MM.1S (cell line): ENCODE measurements around the gene TRIM41.
"Not testable (repeated sequence)": the region's sequence is repeated elsewhere in the genome, so short reads cannot be mapped to it uniquely, and the experiment has no call there.

Experiments used
- DNase-seq: peaks from one replicate; pipeline ENCODE4 v3.0.0-alpha.2; 2015
- H2AFZ ChIP-seq: fragments of 300-600 bp; sonication (generic); 2 replicates; pipeline ENCODE4 v1.6.0; 2016; ENCODE audit warnings: antibody characterized with exemption, low read length
- H3F3A ChIP-seq: fragments of 300-600 bp; sonication (generic); 2 replicates; pipeline ENCODE4 v1.6.1; 2016; ENCODE audit warnings: mild to moderate bottlenecking, antibody characterized with exemption, low read length, moderate library complexity, mixed read lengths; ENCODE audit not compliant: insufficient read depth
- H3K27ac ChIP-seq: fragments of 300-600 bp; sonication (generic); 2 replicates; pipeline ENCODE4 v1.5.1; 2016; ENCODE audit warnings: mild to moderate bottlenecking, low read length
- H3K27me3 ChIP-seq: fragments of 300-600 bp; sonication (generic); replicated peaks from 2 replicates; pipeline ENCODE4 v1.6.0; 2016; ENCODE audit warnings: low read length; ENCODE audit not compliant: insufficient read depth
- H3K36me3 ChIP-seq: fragments of 300-600 bp; sonication (generic); replicated peaks from 2 replicates; pipeline ENCODE4 v1.6.1; 2016; ENCODE audit warnings: mild to moderate bottlenecking, low read length, mixed read lengths; ENCODE audit not compliant: insufficient read depth
- H3K4me1 ChIP-seq: fragments of 300-600 bp; sonication (generic); 2 replicates; pipeline ENCODE4 v1.6.1; 2016; ENCODE audit warnings: low read length, mixed read lengths
- H3K4me2 ChIP-seq: fragments of 300-600 bp; sonication (generic); 2 replicates; pipeline ENCODE4 v1.6.0; 2016; ENCODE audit warnings: low read depth, low read length
- H3K4me3 ChIP-seq: fragments of 300-600 bp; sonication (generic); 2 replicates; pipeline ENCODE4 v1.5.1; 2016; ENCODE audit warnings: low read length, mixed read lengths
- H3K79me2 ChIP-seq: fragments of 300-600 bp; sonication (generic); 2 replicates; pipeline ENCODE4 v1.6.1; 2016; ENCODE audit warnings: mixed run types, low read length, mixed read lengths
- H3K9ac ChIP-seq: fragments of 300-600 bp; sonication (generic); 2 replicates; pipeline ENCODE4 v1.6.1; 2016; ENCODE audit warnings: low read length, mixed read lengths
- H3K9me2 ChIP-seq: fragments of 300-600 bp; sonication (generic); replicated peaks from 2 replicates; pipeline ENCODE4 v1.6.1; 2016; ENCODE audit warnings: mild to moderate bottlenecking, low read length, mixed read lengths; ENCODE audit not compliant: insufficient read depth
- H3K9me3 ChIP-seq: fragments of 300-600 bp; sonication (generic); replicated peaks from 2 replicates; pipeline ENCODE4 v1.6.1; 2016; ENCODE audit warnings: mild to moderate bottlenecking, low read length, mixed read lengths; ENCODE audit not compliant: insufficient read depth
- H4K20me1 ChIP-seq: fragments of 300-600 bp; sonication (generic); 2 replicates; pipeline ENCODE4 v1.6.1; 2016; ENCODE audit warnings: mild to moderate bottlenecking, low read length, moderate library complexity, mixed read lengths; ENCODE audit not compliant: insufficient read depth
- EZH2 ChIP-seq: fragments of 300-600 bp; sonication (generic); optimal IDR thresholded peaks from 2 replicates; pipeline ENCODE3; 2017; ENCODE audit warnings: low read depth, mild to moderate bottlenecking, antibody characterized with exemption, low read length, mixed read lengths
- EZH2phosphoT487 ChIP-seq: fragments of 300-600 bp; sonication (generic); IDR thresholded peaks from 2 replicates; pipeline ENCODE4 v1.6.1; 2018; ENCODE audit warnings: antibody characterized with exemption, low read length
- TF ChIP-seq, protein P1 (sequence below): fragments of 300-600 bp; sonication (generic); IDR thresholded peaks from 2 replicates; pipeline ENCODE4 v1.5.1; 2016; ENCODE audit warnings: antibody characterized with exemption, low read length, mixed read lengths

TRIM41 gene

DNA sequence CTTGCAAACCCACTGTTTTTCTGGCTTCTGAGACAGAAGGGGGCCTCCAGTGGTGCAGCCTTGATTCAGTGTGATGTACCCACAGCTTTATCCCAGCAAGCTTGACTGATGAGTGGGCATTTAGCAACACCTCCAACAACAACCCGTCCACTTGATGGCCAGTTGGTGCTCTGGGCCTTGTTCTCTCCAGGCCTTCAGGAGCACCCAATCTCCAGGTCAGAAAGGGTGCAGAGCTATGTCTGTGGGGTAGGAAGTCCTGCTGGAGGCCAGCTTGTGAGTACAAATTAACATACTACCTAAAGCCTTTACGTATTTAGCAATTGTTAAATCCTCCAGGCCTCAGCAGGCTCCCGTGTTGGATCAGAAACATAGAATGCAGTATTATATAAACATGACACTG, 48.0 kb downstream of the TRIM41 start:
- TF ChIP-seq EZH2, result no peak
- TF ChIP-seq, protein P1, sequence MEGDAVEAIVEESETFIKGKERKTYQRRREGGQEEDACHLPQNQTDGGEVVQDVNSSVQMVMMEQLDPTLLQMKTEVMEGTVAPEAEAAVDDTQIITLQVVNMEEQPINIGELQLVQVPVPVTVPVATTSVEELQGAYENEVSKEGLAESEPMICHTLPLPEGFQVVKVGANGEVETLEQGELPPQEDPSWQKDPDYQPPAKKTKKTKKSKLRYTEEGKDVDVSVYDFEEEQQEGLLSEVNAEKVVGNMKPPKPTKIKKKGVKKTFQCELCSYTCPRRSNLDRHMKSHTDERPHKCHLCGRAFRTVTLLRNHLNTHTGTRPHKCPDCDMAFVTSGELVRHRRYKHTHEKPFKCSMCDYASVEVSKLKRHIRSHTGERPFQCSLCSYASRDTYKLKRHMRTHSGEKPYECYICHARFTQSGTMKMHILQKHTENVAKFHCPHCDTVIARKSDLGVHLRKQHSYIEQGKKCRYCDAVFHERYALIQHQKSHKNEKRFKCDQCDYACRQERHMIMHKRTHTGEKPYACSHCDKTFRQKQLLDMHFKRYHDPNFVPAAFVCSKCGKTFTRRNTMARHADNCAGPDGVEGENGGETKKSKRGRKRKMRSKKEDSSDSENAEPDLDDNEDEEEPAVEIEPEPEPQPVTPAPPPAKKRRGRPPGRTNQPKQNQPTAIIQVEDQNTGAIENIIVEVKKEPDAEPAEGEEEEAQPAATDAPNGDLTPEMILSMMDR, result no peak
- no peak for TF ChIP-seq EZH2phosphoT487
- Histone ChIP-seq H3K79me2 (no peaks in the 10 kb centered on the region), H3F3A (no peaks in the 10 kb centered on the region), H3K27ac (no peak overlapping the region), H3K4me3 (no peak overlapping the region), H3K9ac (no peak overlapping the region), H3K4me2 (no peak overlapping the region), H4K20me1 (no peaks in the 10 kb centered on the region), H3K9me2 (no peaks in the 10 kb centered on the region), H3K9me3 (no peaks in the 10 kb centered on the region), H3K27me3 (no peaks in the 10 kb centered on the region), H3K4me1 (no peaks in the 10 kb centered on the region), H2AFZ (no peak overlapping the region), H3K36me3 (no peaks in the 10 kb centered on the region)
- DNase-seq, result no peak

DNA sequence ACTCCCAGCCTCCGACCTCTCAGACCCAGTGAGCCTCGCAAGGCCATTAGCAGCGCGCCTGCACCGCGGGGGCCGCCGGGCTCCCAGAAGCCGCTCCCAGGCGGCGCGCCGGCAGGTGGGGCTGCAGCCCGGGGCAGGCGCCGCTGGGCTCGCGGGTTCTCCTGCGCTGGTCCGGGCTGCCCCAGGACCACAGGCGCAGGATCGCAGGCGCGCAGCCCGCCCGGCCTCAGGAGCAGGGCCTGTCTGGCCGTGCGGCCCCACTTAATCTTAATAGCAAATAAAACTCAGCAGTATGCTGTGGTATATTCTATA, 50.3 kb downstream of the TRIM41 start:
- TF ChIP-seq, protein P1, result peak; percentile 13; the same call in 1 of the 2 replicates
- H3F3A ChIP-seq, H3K4me2 ChIP-seq, H3K79me2 ChIP-seq, H3K27me3 ChIP-seq, H3K4me1 ChIP-seq, H3K9ac ChIP-seq, DNase-seq, H4K20me1 ChIP-seq, H2AFZ ChIP-seq, H3K9me2 ChIP-seq, H3K27ac ChIP-seq, H3K36me3 ChIP-seq, H3K9me3 ChIP-seq, H3K4me3 ChIP-seq: not testable (repeated sequence)

DNA sequence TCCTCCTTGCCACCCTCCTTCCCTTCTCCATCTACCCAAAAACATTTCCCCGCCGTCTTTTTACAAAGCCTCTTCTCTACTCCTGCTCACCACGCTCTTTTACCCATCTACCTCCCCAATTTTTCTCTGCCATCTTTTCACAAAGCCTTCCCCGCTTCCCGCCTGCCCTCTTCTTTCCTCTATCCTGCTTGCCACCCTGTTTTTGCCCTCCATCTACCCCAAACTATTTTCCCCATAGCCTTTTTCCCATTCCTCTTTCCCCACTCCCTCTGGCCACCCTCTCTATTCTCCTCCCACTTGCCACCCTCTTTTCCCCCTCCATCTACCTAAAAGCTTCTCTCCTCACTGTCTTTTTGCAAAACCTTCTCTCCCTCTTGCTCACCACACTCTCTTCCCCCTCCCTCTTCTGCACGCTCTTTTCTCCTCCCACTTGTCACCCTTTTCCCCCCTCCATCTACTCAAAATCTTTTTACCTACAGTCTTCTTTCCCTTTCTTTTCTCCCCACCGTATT, 57.2 kb downstream of the TRIM41 start:
- H3K4me3 ChIP-seq, result no peak overlapping the region
- H2AFZ ChIP-seq, result no peak overlapping the region
- H3K4me2 ChIP-seq, result no peak overlapping the region
- H3K36me3 ChIP-seq, result no peaks in the 10 kb centered on the region
- H3K27ac ChIP-seq, result no peak overlapping the region
- H3F3A ChIP-seq, result no peaks in the 10 kb centered on the region
- no peaks in the 10 kb centered on the region for H3K4me1 ChIP-seq
- no peaks in the 10 kb centered on the region for H3K9me3 ChIP-seq
- H3K9me2 ChIP-seq, result no peaks in the 10 kb centered on the region
- DNase-seq, result no peak
- H4K20me1 ChIP-seq, result no peaks in the 10 kb centered on the region
- no peaks in the 10 kb centered on the region for H3K79me2 ChIP-seq
- TF ChIP-seq EZH2, result no peak
- TF ChIP-seq, protein P1, result no peak
- no peak for TF ChIP-seq EZH2phosphoT487
- peaks cover 27% of the 10 kb centered on the region for H3K27me3 ChIP-seq
- no peak overlapping the region for H3K9ac ChIP-seq
